ENCODE data around the gene PEX11B.

The PEX11B gene

DNA sequence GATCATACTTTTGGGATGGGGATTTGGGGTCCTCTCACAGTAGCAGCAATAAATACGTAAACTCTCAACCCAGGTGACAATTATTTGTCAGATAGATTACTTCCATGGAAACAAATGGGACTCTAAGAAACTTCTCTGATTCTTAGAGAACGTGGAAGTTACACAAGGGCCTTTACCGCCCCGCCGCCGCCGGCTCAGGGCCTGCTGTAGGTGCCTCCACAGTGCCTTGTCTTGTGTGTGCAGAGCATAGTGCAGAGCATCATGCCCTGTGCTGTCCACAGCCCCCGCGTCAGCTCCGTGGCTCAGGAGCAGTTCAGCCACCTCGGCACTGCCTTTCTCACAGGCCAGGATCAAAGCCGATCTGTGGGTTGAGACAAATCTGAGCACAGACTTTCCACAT lies 43.9 kb downstream of the PEX11B start:
- no peak overlapping the region for H3K4me3 ChIP-seq (ENCODE audit: low read depth, low read length)
- no peak for DNase-seq (ENCODE audit: low read depth)
- TF ChIP-seq, protein P1, sequence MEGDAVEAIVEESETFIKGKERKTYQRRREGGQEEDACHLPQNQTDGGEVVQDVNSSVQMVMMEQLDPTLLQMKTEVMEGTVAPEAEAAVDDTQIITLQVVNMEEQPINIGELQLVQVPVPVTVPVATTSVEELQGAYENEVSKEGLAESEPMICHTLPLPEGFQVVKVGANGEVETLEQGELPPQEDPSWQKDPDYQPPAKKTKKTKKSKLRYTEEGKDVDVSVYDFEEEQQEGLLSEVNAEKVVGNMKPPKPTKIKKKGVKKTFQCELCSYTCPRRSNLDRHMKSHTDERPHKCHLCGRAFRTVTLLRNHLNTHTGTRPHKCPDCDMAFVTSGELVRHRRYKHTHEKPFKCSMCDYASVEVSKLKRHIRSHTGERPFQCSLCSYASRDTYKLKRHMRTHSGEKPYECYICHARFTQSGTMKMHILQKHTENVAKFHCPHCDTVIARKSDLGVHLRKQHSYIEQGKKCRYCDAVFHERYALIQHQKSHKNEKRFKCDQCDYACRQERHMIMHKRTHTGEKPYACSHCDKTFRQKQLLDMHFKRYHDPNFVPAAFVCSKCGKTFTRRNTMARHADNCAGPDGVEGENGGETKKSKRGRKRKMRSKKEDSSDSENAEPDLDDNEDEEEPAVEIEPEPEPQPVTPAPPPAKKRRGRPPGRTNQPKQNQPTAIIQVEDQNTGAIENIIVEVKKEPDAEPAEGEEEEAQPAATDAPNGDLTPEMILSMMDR (IDR thresholded peaks at IDR 0.05; ENCODE audit: insufficient read depth, low read depth, low read length, missing control alignments): no peak

DNA sequence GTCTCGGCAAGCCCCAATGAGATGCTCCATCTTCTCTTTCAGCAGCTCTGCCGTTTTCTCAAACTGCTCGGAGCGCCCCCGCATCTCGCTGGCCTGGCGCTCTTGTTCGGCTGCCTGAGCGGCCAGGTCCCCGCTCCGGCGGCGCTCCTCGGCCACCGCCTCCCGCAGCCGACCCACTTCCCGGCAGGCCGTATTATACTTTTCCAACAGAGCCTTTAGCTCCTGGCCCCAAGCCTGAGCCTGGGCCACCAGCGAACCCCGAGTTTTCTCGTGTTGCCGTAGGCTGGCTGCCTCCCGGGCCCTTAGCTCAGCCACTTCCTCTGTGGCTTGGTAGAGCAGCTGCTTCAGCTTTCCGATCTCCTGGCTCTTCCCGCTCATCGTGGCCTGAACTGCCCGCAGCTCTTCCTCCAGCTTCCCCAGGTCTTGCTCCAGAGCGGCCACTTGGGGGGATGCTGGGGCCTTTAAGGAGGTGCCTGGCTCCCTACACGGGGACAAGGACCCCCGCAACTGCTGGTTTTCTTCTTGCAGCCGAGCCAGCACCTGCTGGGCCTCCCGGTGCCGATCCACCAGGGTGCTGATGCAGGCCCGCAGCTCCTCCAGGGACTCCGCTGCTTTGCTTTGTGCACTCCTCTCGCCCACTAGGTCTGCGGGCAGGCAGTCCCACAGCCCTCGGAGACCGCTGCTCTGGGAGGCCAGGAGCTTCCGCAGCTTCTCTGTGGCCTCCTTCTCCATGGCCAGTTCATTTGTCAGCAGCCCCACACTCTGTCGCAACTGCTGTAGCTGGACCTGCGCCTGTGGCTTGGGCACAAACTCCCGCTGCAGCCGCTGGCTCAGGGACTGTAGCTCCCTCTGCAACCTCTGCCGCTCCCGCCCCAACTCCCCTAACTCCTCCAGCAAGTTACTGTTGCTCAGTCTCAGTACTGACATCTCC lies 46.3 kb downstream of the PEX11B start:
- H3K4me3 ChIP-seq (ENCODE audit: low read depth, low read length): peak overlapping the region; percentile 28
- TF ChIP-seq, protein P1 (IDR thresholded peaks at IDR 0.05; ENCODE audit: insufficient read depth, low read depth, low read length, missing control alignments): no peak
- peak; percentile 25 for DNase-seq (ENCODE audit: low read depth)

DNA sequence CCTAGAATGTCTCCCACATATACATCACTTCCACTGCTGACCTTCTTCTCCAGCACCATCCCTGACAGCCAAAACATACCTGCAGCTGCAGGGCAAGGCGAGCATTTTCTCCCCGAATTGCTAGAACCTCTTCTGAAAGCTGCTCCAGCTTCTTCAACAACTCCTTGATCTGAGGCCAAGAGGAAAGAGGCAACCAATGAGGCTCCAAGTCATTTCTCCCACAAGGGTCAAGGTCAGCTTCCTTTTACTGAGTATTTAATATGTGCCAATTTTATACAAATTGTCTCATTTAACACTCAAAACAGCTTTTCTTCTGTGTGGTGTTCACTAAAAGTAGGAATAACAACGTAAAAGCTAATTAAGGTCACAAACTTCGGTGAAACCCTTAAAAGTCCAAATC lies 50.3 kb downstream of the PEX11B start:
- no peak for DNase-seq (ENCODE audit: low read depth)
- TF ChIP-seq, protein P1 (IDR thresholded peaks at IDR 0.05; ENCODE audit: insufficient read depth, low read depth, low read length, missing control alignments): no peak

DNA sequence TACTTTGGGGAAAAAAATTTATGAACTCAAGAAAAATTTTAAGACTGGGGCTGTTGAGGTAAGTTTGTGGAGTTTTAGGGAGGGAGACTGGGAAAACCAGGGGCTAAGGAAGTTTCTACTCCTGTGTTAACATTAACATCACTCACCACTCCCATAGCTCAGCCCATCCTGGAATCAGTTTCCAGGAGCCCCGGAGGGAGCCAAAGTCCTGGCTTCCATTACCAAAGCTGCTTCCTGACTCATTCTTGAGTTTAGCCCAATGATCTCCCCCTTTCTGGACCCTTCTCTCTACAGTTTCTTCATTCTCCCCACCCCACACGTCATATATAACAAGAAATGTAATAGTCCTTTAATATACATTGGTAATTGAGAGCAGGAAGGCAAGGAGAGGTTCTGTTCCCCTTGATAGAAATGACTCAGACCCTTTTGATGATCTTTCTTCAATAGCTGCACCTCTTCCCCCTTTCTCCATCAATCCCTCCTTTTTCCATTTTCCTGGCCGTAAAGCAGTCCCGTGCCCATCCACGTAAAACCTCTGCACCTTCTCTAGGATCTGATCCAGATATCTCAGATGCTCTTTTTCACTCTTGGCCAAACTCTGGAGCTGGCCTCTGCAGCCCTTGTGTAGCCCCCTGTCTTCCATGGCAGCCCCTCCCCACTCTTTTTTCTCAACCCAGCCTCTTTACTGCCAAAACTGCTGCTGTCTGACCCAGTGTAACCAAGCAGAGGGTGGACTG lies 55.1 kb downstream of the PEX11B start:
- TF ChIP-seq, protein P1 (IDR thresholded peaks at IDR 0.05; ENCODE audit: insufficient read depth, low read depth, low read length, missing control alignments): no peak

More for the DNA sequence above, 50.3 kb downstream of the PEX11B start:
- no peak overlapping the region for H3K4me3 ChIP-seq (ENCODE audit: low read depth, low read length)

More for the DNA sequence above, 55.1 kb downstream of the PEX11B start:
- no peak overlapping the region for H3K4me3 ChIP-seq (ENCODE audit: low read depth, low read length)
- DNase-seq (ENCODE audit: low read depth): no peak

All from GM12865 (cell line).